HuH-7.5 (cell line): ENCODE data around the gene KCNA2.

Experiments used
- DNase-seq: peaks from one replicate; pipeline ENCODE4 v3.0.0; 2011; ENCODE audit warnings: low spot score

KCNA2 gene

GRCh38 chr1:110602466-110602865 is 3.7 kb downstream of the KCNA2 start:
- no peak for DNase-seq

- no peak for DNase-seq
These were observed 4.8 kb downstream of the KCNA2 start for GRCh38 chr1:110601332-110601731.

DNA sequence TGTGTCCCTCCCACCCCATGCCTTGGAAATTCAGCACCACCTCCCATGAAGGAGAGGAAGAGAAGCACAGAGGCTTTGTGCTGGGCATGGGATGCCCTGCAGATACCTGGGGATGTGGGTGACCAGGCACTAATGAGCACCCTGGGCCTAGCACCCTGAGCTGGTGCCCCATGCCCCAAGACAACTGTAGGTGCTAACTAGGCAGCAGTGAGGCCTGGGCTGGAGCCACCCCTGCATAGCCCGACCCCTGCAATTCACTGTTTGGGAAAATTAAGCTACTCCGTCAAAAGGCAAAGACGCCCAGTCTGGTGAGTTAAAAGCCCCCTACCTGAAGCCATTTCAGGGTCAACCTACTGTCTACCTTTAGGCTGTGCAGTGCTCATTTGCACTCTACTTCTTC is 5.4 kb downstream of the KCNA2 start:
- DNase-seq, result no peak

DNA sequence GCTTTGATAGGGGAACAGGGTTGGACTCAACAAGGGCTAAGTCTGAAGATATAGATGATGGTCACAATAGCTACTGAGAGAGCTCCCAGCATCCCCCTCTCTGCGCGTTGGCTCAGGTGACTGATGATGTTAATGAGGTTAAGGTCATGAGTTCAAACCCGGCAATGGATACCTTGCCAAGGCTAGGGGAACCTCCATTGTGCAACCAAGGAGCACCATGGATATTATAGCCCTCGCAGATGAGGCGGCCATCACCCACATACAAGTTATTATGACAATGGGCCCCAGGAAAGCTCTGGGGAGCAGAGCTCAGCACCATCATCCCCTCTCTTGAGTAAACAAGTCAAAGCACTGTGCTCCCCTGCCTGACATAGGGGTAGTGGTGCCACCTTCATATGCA is 8.2 kb downstream of the KCNA2 start:
- no peak for DNase-seq

GRCh38 chr1:110596312-110596711 is 9.8 kb downstream of the KCNA2 start:
- DNase-seq, result no peak

DNA sequence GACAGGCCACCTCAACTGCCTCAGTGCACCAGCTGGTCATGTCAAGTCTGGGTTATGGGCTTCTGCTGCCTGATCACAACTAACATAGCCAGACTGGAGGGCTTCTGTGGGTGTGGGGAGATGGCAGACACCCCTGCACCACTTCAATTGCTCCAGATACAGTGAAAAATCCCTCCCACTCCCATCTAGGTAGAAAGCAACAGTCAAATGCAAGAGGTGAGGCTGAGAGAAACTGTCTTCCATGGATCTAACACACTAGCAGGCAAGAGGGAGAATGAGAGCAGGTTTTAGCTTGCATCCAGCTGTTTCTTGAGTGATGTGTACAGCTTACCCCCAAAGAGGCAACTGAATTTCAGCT is 10.8 kb downstream of the KCNA2 start:
- DNase-seq, result no peak

DNA sequence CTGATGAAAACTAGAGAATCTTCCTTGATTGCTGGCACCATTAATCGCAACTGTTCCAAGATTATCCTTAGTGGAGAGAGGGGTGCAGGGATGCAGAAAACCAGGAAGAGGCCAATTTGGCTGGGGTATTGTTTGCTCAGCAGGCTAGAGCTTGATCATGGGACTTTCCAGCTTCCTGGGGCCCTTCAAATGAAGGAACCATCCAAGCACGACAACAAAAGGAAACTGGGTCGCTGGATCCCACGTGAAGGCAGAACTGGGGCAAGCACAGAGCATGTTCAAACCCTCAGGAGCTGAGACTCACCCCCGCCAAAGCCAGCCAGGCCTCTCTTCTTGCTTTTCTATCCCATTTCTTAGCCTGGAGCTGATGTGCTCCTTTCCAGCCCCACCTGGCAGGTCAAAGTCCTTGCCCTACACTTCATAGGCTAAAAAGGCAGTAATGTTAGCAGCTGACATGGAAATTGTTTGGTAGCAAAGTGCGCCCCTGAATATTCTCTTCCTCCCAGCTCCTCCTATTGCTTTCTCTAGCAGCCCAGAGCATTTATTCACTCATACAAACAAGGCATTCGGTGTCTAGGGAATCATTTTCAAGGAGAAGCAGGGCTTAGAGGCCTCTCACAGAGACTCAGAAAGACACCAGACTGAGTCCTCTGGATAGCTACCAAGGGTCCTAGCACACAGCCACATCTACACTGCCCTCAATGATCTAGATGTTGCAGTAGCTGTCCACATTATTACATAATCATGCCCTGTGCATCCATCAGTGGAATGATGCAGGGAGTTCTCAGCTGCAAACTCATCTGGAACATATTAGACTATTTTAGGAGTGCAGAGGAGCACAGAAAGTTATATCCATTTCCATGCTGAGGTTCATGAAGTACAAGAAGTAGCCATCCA is 11.5 kb downstream of the KCNA2 start:
- DNase-seq, result no peak

DNA sequence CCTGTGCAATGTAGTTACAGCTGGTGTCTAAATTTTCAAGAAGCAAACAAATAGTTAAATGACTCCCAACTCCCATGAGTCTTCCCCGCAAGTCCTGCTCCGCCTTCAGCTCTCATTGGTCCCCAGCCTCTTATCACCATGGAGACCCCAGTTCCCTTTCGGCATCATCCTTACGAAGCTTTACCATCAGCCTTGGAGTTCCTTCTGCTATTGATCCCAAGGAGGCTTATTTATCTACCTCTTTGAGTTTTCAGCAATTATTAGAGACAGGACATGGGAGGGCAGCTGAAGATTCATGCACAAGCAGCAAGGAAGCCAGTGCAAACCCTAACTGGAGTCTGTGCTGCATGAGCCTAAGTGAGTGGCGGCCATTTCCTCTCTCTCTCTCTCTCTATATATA is 12.3 kb downstream of the KCNA2 start:
- DNase-seq, result no peak

- DNase-seq, result no peak
These were observed 14.2 kb downstream of the KCNA2 start for GRCh38 chr1:110591956-110592355.

DNA sequence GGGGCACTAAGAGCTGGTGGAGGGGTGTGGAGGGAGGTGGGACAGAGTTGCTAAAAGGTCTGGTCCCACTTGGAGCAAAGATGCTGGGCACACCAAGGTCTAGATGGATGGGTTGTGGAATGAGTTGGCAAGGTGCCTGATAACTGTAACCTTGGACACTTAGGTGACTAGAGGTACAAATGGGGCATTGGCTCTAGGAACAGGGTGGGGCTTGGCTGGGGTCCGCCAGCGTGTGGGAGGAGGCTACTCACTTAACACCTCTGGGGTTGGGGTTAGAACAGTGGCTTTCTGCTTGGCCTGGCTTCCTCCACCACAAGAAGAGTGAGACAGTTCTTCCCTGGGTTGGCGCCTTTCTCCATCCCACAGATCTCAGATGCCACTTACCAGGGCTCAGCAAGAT is 17.2 kb downstream of the KCNA2 start:
- no peak for DNase-seq

- DNase-seq, result no peak
These were observed 17.7 kb downstream of the KCNA2 start for GRCh38 chr1:110588486-110588885.

- DNase-seq, result no peak
These were observed 18.3 kb downstream of the KCNA2 start for GRCh38 chr1:110587906-110588305.

DNA sequence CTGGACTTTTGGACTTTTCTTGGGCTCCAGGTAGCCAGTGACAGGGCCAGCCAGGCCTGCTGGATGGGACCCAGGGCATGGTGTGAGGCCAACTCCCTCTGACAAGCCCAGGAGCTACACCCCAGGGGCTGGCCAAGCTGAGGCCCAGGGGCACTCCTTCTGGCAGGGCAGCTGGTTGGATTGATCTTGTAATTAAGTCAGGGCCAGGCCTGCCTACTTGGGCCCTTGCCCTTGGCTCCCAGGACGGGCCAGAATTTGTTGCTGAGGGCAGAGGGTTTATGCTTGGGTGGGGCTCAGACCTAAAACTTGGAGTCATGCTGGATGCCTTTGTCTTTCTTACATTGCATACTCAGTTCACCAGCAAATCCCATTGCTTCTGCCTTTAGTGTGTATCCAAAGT is 20.7 kb downstream of the KCNA2 start:
- DNase-seq, result no peak

GRCh38 chr1:110584045-110584444 is 22.1 kb downstream of the KCNA2 start:
- DNase-seq, result no peak

GRCh38 chr1:110583505-110583904 is 22.7 kb downstream of the KCNA2 start:
- no peak for DNase-seq

- DNase-seq, result no peak
These were observed 23.8 kb downstream of the KCNA2 start for GRCh38 chr1:110582378-110582777.

DNA sequence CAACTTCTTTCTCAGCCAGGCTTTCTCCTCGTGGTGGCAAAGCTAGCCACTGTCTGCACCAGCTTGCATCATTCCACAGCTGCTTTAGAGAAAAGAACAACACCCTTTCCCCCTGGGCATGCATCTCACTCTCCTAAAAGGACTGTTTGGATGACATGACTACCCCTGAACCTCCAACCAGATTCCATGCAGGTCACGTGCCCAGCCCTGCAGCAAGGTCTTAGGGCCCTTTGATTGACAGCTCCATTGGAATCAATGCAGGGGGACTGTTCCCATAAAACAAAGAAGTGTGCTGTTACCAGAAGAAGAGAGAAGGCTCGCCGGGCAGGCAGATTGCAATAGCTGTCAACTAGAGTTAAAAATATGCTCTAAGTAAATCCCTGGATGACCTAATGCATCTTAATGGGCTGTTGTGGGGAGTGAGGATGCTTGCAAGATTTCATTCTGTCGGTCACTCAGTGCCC is 24.4 kb downstream of the KCNA2 start:
- DNase-seq, result no peak

GRCh38 chr1:110580244-110580643 is 25.9 kb downstream of the KCNA2 start:
- no peak for DNase-seq

DNA sequence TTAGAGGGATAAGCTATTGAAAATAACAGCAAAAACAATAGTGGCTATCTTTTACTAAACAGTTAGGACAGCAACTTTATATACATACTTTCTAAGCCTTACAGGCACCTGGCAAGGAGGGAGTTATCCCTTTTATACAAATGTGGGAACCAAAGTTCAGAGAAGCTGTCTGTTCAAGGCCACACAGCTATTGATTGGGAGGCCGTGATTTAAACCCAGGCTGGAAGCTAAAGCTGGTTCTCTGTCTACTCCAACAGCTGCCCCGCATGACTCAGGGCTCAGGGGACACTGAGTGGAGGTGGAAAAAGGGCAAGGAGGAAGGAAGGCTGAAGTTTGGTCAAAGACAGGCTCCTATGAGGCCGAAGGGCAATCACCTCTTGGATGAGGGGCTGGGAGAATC is 26.7 kb downstream of the KCNA2 start:
- no peak for DNase-seq

GRCh38 chr1:110576441-110576840 is 29.7 kb downstream of the KCNA2 start:
- DNase-seq, result no peak

GRCh38 chr1:110573314-110573713 is 32.8 kb downstream of the KCNA2 start:
- no peak for DNase-seq

DNA sequence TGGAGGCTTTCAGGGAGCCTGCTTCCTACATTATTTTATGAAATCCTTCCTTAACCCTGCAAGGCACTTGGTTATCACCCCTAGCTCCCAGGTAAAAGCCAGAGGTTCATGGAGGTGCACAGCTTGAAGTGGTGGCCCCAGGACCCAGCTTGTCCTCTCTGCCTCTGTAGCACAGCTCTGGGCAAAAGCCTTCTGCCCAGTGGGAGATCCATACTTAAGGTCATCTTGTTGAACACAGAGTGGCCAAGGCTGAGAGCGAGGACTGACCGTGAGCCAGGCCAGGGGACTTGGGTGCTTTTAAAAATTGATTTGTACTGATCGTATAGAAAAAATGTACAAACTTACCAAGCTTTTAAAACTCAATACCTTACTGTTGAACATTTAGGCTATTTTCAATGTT is 33.4 kb downstream of the KCNA2 start:
- no peak for DNase-seq

GRCh38 chr1:110570901-110571300 is 35.3 kb downstream of the KCNA2 start:
- DNase-seq, result no peak

DNA sequence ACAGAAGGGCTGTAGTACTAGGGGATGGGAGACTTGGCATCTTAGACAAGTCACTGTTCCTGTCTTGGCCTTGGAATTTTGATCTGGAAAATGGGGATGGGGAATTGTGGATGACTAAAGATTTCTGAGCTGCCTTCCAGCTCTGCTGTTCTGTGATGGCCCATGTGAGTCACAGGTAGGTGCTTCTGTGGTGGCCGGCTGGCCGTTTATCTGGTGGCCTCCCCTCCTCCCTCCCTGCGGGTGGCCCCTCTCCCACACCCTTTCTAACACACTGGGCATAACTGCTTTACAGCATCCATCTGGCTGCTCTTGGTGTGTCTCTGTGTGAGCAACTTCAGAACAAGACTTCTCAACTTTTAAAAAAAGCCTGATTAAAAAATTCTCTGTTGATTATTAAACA is 35.9 kb downstream of the KCNA2 start:
- DNase-seq, result no peak
